Activated CD4-positive, alpha-beta memory T cell treated with anti-CD3 and anti-CD28 coated beads, Interleukin-2, amount 10 ng/mL, durations not matched to agents 7 days and 5 days (primary cell): ENCODE measurements around the gene ORMDL3. TPM values are rescaled to one million over a fixed set of nuclear protein-coding genes. Genes with fewer than 3 reads are reported as not detected.
"Not testable (repeated sequence)": the region's sequence is repeated elsewhere in the genome, so short reads cannot be mapped to it uniquely, and the experiment has no call there.

ENCODE experiments used
- CTCF ChIA-PET: fragments of 350-600 bp; sonication (Branson Sonifier 250); formaldehyde crosslinking; loops from one replicate; lab custom pipeline; 2021; ENCODE audit warnings: antibody characterized with exemption, inconsistent platforms; lab: Charles Lee
- POLR2A ChIA-PET: fragments of 350-600 bp; sonication (Branson Sonifier 250); formaldehyde crosslinking; loops from one replicate; lab custom pipeline; 2021; ENCODE audit warnings: antibody characterized with exemption; lab: Charles Lee
- DNase-seq: peaks from one replicate; pipeline ENCODE4 v3.0.0-alpha.2; 2020
- H3K27ac Mint-ChIP-seq: one replicate; pipeline ENCODE4 v1.8.0; 2021; ENCODE audit warnings: mild to moderate bottlenecking, mixed read lengths
- H3K27me3 Mint-ChIP-seq: one replicate; pipeline ENCODE4 v1.8.0; 2021; ENCODE audit warnings: mixed read lengths
- H3K36me3 Mint-ChIP-seq: one replicate; pipeline ENCODE4 v1.8.0; 2021; ENCODE audit warnings: low read depth, mixed read lengths
- H3K4me1 Mint-ChIP-seq: one replicate; pipeline ENCODE4 v1.8.0; 2021; ENCODE audit warnings: mixed read lengths
- H3K4me3 Mint-ChIP-seq: one replicate; pipeline ENCODE4 v1.8.0; 2021; ENCODE audit warnings: mild to moderate bottlenecking, mixed read lengths
- H3K9me3 Mint-ChIP-seq: one replicate; pipeline ENCODE4 v1.8.0; 2021; ENCODE audit warnings: mixed read lengths
- total RNA-seq, 2 experiments: library from RNA; stranded (reverse); gene quantifications; one replicate each; pipeline ENCODE4 v1.2.3, GENCODE V29; 2021

ORMDL3 gene
- total RNA-seq, 2 experiments from 2014 or later, result 104 to 111 TPM

GRCh38 chr17:39963829-39964228 is 36.4 kb upstream of the ORMDL3 start:
- Mint-ChIP-seq H3K27me3 (peaks cover 10% of the 10 kb centered on the region), H3K4me1 (peaks cover 32% of the 10 kb centered on the region), H3K9me3 (no peaks in the 10 kb centered on the region), H3K27ac (peak overlapping the region; percentile 8), H3K4me3 (no peak overlapping the region), H3K36me3 (no peaks in the 10 kb centered on the region)
- POLR2A ChIA-PET, result interaction anchor here (0.6 to 4.7 kb wide), 2 partner anchors 17 to 51 kb away, joined by 4 to 22 read pairs; partner anchors contain the start of gene PSMD3
- peak; percentile 25 for DNase-seq
- CTCF ChIA-PET, result interaction anchor here (0.6 to 8.5 kb wide), 2 partner anchors 17 to 38 kb away, joined by 3 to 72 read pairs; partner anchors contain the start of gene PSMD3

GRCh38 chr17:39962642-39963220 is 35.3 kb upstream of the ORMDL3 start, which contains the start of gene GSDMA:
TSS of gene GSDMA (plus strand) at chr17:39963004. CDS start at chr17:39965688, 2,684 bp downstream.
- POLR2A ChIA-PET, result interaction anchor here (1.2 to 4.7 kb wide), 2 partner anchors 18 to 415 kb away, joined by 3 to 22 read pairs; partner anchors contain the start of gene PSMD3
- peaks cover 7% of the 10 kb centered on the region for H3K27me3 Mint-ChIP-seq
- CTCF ChIA-PET, result interaction anchor here (1.0 to 8.5 kb wide), 2 partner anchors 18 to 90 kb away, joined by 3 to 72 read pairs; partner anchors contain the start of gene PSMD3
- H3K27ac Mint-ChIP-seq, result peak within 1 kb of the TSS; percentile 8
- H3K36me3 Mint-ChIP-seq, result no peaks in the 10 kb centered on the region
- DNase-seq, result no peak
- peaks cover 33% of the 10 kb centered on the region for H3K4me1 Mint-ChIP-seq
- H3K4me3 Mint-ChIP-seq, result no peak within 1 kb of the TSS
- H3K9me3 Mint-ChIP-seq, result no peaks in the 10 kb centered on the region

- Mint-ChIP-seq H3K9me3 (no peaks in the 10 kb centered on the region), H3K36me3 (no peaks in the 10 kb centered on the region), H3K27me3 (peaks cover 7% of the 10 kb centered on the region), H3K4me3 (no peak overlapping the region), H3K4me1 (peaks cover 25% of the 10 kb centered on the region), H3K27ac (no peak overlapping the region)
- ChIA-PET CTCF (interaction anchor here (8.5 kb wide), 1 partner anchor 20 kb away, joined by 72 read pairs; the partner anchor contains the start of gene PSMD3), POLR2A (interaction anchor here (1.2 kb wide), 1 partner anchor 20 kb away, joined by 4 read pairs; the partner anchor contains the start of gene PSMD3)
- DNase-seq, result no peak
Measured at GRCh38 chr17:39960524-39961041, 33.2 kb upstream of the ORMDL3 start.

GRCh38 chr17:39955726-39956225 is 28.4 kb upstream of the ORMDL3 start:
- no peak for DNase-seq
- no peak overlapping the region for H3K27ac Mint-ChIP-seq
- peaks cover 20% of the 10 kb centered on the region for H3K4me1 Mint-ChIP-seq
- ChIA-PET POLR2A (interaction anchor here (0.6 to 0.8 kb wide), 2 partner anchors 25 to 29 kb away, joined by 3 to 6 read pairs; partner anchors contain the start of gene PSMD3), CTCF (interaction anchor here (1.0 to 8.5 kb wide), 4 partner anchors 24 to 83 kb away, joined by 4 to 72 read pairs (median 5); partner anchors contain the start of gene PSMD3)
- no peak overlapping the region for H3K4me3 Mint-ChIP-seq
- H3K27me3 Mint-ChIP-seq, result peaks cover 11% of the 10 kb centered on the region
- no peaks in the 10 kb centered on the region for H3K9me3 Mint-ChIP-seq
- H3K36me3 Mint-ChIP-seq, result no peaks in the 10 kb centered on the region

GRCh38 chr17:39954876-39955275 is 27.5 kb upstream of the ORMDL3 start:
- CTCF ChIA-PET, result interaction anchor here (1.0 to 1.7 kb wide), 5 partner anchors 11 to 334 kb away, joined by 3 to 6 read pairs (median 4); partner anchors contain the start of gene PSMD3
- Mint-ChIP-seq H3K4me3 (no peak overlapping the region), H3K4me1 (peaks cover 18% of the 10 kb centered on the region), H3K27ac (no peak overlapping the region), H3K36me3 (no peaks in the 10 kb centered on the region), H3K27me3 (peaks cover 11% of the 10 kb centered on the region), H3K9me3 (no peaks in the 10 kb centered on the region)
- DNase-seq, result no peak
- POLR2A ChIA-PET, result interaction anchor here (0.6 to 2.0 kb wide), 5 partner anchors 10 to 32 kb away, joined by 3 to 12 read pairs (median 5); partner anchors contain the start of gene PSMD3

GRCh38 chr17:39953471-39953888 is 26.1 kb upstream of the ORMDL3 start:
- Mint-ChIP-seq H3K4me1 (peaks cover 13% of the 10 kb centered on the region), H3K27ac (no peak overlapping the region), H3K36me3 (no peaks in the 10 kb centered on the region), H3K27me3 (peaks cover 11% of the 10 kb centered on the region), H3K9me3 (no peaks in the 10 kb centered on the region), H3K4me3 (peak overlapping the region; percentile 76)
- DNase-seq, result no peak
- ChIA-PET CTCF (interaction anchor here (1.1 to 1.7 kb wide), 3 partner anchors 27 to 332 kb away, joined by 3 to 12 read pairs (median 4); partner anchors contain the start of gene PSMD3), POLR2A (interaction anchor here (1.0 to 2.0 kb wide), 3 partner anchors 21 to 28 kb away, joined by 3 to 12 read pairs (median 3); partner anchors contain the start of gene PSMD3)

GRCh38 chr17:39952680-39953470 is 25.5 kb upstream of the ORMDL3 start:
- Mint-ChIP-seq H3K27ac (peak overlapping the region; percentile 44), H3K36me3 (no peaks in the 10 kb centered on the region), H3K4me1 (peaks cover 14% of the 10 kb centered on the region), H3K4me3 (peak overlapping the region; percentile 76), H3K9me3 (no peaks in the 10 kb centered on the region), H3K27me3 (peaks cover 11% of the 10 kb centered on the region)
- ChIA-PET CTCF (interaction anchor here (1.1 to 1.7 kb wide), 3 partner anchors 27 to 331 kb away, joined by 3 to 12 read pairs (median 4); partner anchors contain the start of gene PSMD3), POLR2A (interaction anchor here (1.0 to 2.0 kb wide), 4 partner anchors 12 to 28 kb away, joined by 3 to 12 read pairs (median 3); partner anchors contain the start of gene PSMD3)
- DNase-seq, result peak; percentile 98

GRCh38 chr17:39951924-39952679 is 24.7 kb upstream of the ORMDL3 start:
- Mint-ChIP-seq H3K4me1 (peaks cover 14% of the 10 kb centered on the region), H3K4me3 (peak overlapping the region; percentile 50), H3K9me3 (no peaks in the 10 kb centered on the region), H3K27me3 (peaks cover 11% of the 10 kb centered on the region), H3K36me3 (no peaks in the 10 kb centered on the region), H3K27ac (no peak overlapping the region)
- no peak for DNase-seq
- POLR2A ChIA-PET, result interaction anchor here (1.3 kb wide), 1 partner anchor 11 kb away, joined by 3 read pairs; no protein-coding TSS in a partner anchor
- CTCF ChIA-PET, result interaction anchor here (1.1 kb wide), 1 partner anchor 330 kb away, joined by 3 read pairs; no protein-coding TSS in a partner anchor

- no peaks in the 10 kb centered on the region for H3K36me3 Mint-ChIP-seq
- POLR2A ChIA-PET, result interaction anchor here (0.6 to 1.0 kb wide), 2 partner anchors 24 to 245 kb away, joined by 3 read pairs; no protein-coding TSS in a partner anchor
- peaks cover 14% of the 10 kb centered on the region for H3K4me1 Mint-ChIP-seq
- no peak overlapping the region for H3K27ac Mint-ChIP-seq
- CTCF ChIA-PET, result no interaction called here
- H3K27me3 Mint-ChIP-seq, result peaks cover 11% of the 10 kb centered on the region
- DNase-seq, result no peak
- no peak overlapping the region for H3K4me3 Mint-ChIP-seq
- H3K9me3 Mint-ChIP-seq, result no peaks in the 10 kb centered on the region
Measured at GRCh38 chr17:39950871-39951348, 23.5 kb upstream of the ORMDL3 start.

GRCh38 chr17:39949028-39949427 is 21.6 kb upstream of the ORMDL3 start:
- peaks cover 14% of the 10 kb centered on the region for H3K4me1 Mint-ChIP-seq
- H3K9me3 Mint-ChIP-seq, result no peaks in the 10 kb centered on the region
- POLR2A ChIA-PET, result no interaction called here
- CTCF ChIA-PET, result no interaction called here
- no peak for DNase-seq
- peaks cover 11% of the 10 kb centered on the region for H3K27me3 Mint-ChIP-seq
- H3K4me3 Mint-ChIP-seq, result no peak overlapping the region
- H3K36me3 Mint-ChIP-seq, result no peaks in the 10 kb centered on the region
- no peak overlapping the region for H3K27ac Mint-ChIP-seq

- H3K9me3 Mint-ChIP-seq, H3K27ac Mint-ChIP-seq, CTCF ChIA-PET, DNase-seq, H3K36me3 Mint-ChIP-seq, H3K4me3 Mint-ChIP-seq: not testable (repeated sequence)
- H3K4me1 Mint-ChIP-seq, result peaks cover 11% of the 10 kb centered on the region
- H3K27me3 Mint-ChIP-seq, result peaks cover 11% of the 10 kb centered on the region
- POLR2A ChIA-PET, result interaction anchor here (1.1 to 1.6 kb wide), 2 partner anchors 20 to 26 kb away, joined by 3 read pairs; no protein-coding TSS in a partner anchor
Measured at GRCh38 chr17:39948489-39948828, 21.1 kb upstream of the ORMDL3 start.
